NCI-H345 (cell line): ENCODE measurements around the gene DUSP7.
A peak's percentile ranks its signal among the peaks of the same experiment; 100 is the strongest.

Source experiments
- DNase-seq: peaks from one replicate; lab custom pipeline; 2025; lab: John Stamatoyannopoulos, UW

DUSP7 gene

DNA sequence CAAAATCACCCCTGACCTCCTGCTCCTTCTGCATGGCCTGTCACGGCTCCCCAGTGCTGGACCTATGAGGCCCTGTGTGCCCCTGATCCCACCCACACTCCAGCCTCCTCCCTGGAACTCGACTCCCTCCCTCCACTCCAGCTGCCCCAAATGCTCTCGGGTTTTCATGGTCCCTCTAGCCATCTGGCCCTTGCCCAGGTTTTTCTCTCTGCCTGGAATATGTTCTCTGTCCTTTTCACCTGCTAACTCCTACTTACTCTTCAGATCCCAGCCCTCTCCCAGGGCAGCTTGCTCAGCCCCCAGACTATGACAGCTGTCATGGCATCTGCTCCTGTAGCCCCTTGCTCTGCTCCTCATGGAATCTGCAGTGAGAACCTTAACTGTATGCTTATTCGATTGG lies 30.3 kb downstream of the DUSP7 start:
- DNase-seq: no peak

DNA sequence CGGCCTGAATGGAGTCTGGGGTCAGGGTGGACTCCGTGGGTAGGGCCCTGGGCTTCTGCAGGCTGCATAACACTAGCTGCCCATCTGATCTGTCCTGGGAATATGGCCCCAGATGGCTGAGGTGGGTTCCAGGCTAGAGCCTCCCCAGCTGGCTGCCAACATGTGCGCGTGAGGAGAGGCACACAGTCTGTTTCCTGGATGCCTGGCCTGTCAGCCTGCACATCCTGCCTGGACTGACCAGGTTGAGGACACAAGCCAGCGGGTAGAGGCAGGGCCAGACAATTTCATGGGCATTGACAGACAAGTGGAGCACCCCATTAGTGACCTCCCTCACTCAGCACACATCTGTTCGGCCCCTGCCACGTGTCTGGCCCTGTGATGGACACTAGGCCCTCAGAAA lies 30.9 kb downstream of the DUSP7 start:
- DNase-seq: no peak

DNA sequence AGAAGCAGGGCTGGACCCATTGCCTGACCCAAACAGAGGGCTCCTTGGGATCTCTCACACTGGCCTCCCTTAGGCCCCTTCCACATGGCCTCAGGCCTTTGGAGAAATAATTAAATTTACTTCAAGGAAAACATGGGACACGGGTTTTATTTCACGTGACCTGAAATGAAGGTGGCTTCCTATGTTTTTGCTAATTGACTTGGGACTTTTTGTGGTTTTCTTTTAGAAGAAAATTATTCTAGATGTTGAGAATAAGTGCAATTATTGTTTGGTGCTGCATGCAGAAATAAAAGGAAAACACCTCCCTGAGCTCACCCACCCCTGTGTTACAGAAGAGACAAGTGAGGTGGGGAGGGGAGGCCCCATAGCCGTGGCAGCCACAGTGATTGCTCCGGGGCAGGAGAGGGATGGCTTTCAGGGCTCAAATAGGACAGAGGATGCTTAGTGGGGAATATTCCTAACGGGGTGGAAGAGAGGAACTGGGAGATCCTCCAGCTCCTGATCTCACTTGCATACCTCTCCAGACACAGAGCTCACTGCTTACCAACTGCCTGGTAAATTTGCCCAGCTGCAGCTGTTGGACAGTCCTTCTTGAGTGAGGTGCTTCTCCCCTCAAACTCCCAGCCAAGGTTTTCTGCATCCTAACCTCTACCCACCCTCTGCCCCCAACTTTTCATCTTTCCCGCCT lies 31.5 kb downstream of the DUSP7 start:
- DNase-seq: no peak

DNA sequence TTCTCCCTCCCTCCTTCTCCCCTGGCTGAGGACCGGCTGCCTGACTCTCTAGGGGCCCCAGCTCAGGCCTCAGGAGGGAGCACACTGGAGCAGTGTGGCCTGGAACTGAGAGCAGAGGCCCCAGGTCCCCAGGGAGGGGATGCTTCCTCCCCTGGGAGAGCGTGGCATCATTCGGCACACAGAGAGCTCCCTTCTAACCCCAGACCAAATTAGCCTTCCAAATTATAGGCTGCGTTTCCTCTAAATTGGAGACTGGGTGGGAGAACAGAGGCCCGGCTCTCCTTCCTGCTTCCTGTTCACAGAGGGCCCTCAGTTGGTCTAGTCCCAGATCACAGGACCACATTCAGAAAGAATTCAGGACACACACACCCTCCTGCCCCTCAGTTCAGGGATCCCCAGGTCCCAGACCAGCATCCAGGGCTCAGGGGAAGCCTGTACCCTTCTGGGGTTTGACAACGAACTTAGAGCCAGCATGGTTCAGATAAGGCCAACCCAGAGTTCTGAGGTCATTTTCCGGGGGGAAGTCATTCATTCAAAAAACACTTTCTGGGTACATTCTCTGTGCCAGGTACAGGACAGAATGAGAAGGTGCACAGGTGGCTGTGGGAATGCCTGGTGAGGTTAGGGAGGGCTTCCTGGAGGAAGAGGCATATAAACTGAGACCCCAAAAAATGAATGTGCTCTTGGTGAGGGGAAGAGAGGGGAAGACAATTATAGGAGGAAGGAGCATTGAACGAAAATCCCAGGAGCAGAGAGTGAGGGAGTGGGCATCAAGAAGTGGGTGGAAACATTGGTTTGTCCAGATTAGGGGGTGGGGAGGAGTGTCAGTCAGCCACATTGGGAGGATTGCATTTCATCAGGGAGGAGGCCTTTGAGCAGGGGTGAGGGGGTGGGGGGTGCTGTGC lies 32.3 kb downstream of the DUSP7 start:
- no peak for DNase-seq

DNA sequence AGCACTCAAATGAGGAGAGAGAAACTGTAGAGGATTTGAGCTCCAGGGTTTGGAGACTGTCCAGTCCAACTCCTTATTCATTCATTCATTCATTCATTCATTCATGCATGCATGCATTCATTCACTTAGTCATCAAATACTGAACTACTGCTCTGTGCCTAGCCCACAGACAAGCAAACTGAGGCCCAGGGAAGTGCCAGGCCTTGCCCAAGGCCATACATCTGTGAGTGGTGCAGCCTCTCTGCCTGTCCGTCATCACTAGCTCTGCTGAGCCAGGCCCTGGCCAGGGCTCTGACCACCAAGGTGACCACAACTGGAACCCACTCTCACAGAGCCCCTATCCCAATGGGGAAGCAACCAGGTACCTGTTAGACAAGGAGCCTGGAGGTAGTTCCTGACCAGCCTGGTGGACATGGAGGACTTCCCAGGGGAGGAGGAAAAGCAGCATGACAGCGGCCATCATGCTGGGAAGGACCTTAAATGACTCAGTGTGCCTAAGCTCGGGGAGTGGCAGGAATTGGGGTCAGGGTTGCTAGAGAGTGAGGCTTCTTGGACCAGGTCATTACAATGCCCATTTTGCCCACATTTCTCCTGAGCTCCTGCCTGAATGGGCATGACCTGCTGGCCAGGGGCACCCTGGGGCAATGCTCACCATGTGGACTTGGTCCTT lies 33.1 kb downstream of the DUSP7 start:
- no peak for DNase-seq

- DNase-seq: peak; percentile 28
Measured at GRCh38 chr3:52022323-52023100, 33.9 kb downstream of the DUSP7 start.

DNA sequence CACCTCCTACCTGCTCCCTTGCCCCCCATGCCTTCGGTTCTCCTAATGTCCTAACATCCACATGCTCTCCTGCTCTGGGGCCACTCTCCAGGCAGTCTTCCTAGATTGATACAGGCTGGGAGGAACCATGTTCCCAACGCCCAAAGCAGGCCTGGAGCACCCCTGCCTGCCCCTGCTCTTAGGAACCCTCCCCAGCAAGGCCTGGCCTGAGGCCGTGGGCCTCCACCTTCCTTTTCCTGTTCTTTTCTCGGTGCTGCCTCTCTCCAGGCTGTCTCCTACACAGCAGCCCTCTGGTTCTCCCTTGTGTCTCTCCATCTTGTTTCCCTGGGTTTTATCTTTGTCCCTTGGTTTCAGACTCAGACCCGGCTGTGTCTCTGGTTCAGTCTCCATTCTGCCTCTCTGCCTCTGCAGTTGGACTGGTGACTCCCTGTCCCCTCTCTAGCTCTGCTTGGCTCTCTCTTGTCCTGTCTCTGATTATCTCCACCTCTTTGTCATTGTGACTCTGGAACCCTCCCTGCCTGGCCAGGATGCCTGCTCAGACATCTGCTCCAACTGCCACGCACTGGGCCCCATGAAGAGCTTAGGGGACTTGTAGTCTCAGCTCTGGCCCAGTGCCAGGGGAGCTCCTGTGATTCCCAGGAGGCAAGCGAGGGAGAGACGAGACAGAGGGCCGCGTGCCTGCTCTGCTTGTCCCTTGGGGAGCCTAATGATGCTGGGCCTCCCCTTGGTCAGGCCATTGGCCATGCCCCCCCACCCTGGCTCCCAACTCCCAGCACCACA lies 34.7 kb downstream of the DUSP7 start:
- peak; percentile 86 for DNase-seq

- no peak for DNase-seq
Measured at GRCh38 chr3:52020796-52021195, 35.6 kb downstream of the DUSP7 start.

DNA sequence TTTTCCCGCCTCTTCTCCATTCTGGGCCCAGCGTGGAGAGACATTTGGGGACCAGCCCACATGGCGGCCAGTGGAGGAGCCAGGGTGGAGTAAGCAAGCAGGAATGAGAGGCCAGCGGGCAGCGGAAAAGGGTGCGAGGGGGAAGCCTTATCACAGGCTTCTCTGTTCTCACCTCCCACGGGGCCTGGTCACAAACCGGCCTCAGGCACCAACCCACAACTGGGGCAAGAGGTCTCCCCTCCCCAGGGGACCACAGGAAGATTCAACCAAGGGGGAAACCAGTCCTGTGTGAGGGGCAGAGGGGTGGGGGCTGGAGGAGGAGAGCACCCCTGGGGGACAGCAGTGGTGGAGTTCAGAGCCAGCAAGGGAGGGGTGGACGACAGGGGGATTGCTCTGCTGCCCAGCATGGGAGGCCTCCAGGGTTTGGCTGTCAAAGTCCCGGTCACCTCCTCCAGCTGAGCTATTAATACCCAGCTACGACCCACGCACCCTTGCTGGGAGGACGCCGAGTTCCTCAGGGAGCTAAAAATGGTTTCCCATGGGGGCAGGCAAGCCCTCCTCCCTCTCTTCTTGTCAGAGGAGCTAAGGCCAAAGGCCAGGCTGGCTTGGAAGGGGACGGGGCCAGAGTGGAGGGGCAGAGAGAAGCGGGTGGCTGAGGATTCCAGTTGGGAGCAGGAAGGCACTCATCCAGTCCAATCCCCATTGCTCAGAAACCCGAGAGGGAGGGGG lies 36.9 kb downstream of the DUSP7 start:
- DNase-seq: no peak

DNA sequence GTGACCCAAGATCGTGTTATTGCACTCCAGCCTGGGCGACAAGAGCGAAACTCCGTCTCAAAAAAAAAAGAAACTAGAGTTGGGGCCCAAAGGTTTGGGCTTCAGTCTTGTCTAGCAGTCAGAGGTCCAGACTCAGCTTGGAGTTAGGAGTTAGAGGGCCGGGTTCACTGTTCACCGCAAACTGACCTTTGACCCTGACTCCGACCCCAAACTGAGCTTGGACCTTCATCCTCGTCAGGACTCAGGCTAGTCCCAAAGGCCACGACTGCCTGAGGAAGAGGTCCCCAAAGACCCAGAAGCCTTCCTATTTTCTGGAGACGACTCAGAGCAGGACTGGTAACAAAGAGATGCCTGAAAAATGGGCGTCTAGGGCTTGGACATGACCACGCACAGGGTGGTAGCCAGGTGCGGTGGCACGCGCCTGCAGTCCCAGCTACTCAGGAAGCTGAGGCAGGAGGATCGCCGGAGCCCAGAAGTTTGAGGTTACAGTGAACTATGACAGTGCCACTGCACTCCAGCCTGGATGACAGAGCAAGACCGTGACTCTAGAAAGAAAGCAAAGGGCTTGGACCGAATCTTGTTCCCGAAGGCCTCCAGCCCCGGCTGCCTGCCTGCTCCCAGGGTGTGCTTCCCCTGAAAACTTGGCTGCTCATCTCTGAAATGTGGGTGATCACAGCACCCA lies 37.9 kb downstream of the DUSP7 start:
- no peak for DNase-seq

GRCh38 chr3:52017586-52017985 lies 38.8 kb downstream of the DUSP7 start:
- no peak for DNase-seq

DNA sequence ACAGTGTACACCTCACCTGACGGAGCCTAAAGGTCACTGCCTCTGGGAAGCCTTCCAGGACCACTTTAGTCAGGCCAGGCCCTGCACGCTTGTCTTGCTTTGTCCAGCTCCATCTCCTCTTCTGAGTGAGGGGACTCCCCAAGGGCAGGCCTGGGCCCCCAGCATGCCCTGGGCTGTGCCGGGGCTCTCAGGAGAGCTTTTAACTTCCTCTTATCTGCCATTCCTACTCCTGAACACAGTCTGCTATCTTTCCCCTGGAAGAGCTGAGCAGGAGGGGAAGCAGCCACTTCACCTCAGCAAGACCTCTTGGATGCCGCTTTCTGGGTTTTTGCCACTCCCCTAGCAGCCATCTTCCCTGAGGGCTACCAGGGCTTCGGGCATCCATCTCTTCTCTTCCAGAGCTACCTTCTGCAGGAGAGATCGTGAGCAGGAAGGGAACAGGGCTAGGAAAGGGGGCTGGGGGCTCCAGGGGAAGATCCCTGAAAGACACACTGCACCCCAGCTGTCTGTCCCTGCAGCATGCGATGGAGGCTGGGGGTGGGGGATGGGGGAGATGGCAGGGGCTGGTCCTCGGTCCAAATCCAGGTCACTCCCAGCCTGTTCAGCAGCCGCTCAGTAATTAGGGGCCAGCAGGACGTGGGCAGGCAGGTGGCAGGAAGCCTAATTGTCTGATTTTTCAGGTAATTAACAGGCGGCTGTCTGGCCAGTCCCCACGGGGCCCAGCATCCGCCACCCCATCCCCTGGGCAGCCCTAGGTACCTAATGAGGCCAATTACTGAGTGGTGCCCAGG lies 40.7 kb downstream of the DUSP7 start:
- no peak for DNase-seq

DNA sequence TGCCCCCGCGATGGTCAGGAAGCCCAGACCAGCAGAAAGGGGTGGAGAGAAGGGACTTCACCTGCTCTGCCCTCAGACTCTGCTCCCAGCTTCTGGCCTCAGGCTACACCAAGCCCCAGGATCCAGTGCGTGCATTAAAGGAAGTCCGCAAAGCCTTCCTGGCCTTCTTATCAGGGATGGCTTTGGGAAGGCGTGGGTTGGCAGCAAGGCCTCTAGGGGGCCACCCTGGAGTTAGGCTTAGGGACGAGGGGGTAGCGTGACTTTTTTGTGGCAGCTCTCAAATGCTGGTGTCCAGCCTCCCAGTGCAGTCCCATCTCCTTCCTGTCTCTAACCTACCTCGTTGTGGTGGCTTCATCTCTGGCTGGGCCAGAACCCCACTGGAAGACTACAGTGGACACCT lies 41.8 kb downstream of the DUSP7 start:
- no peak for DNase-seq

- no peak for DNase-seq
Measured at GRCh38 chr3:52013802-52014598, 42.4 kb downstream of the DUSP7 start.

- no peak for DNase-seq
Measured at GRCh38 chr3:52012699-52013098, 43.7 kb downstream of the DUSP7 start.

- no peak for DNase-seq
Measured at GRCh38 chr3:52010431-52010830, 45.9 kb downstream of the DUSP7 start.

- DNase-seq: no peak
Measured at GRCh38 chr3:52007291-52007690, 49.1 kb downstream of the DUSP7 start.

- no peak for DNase-seq
Measured at GRCh38 chr3:52006820-52007133, 49.6 kb downstream of the DUSP7 start.
